Measurements from ENCODE around the gene ATP12A.

ATP12A gene

GRCh38 chr13:24700539-24700938 lies 20.3 kb downstream of the ATP12A start:
- Histone ChIP-seq H3K79me2 (no peaks in the 10 kb centered on the region), H3K27ac (no peak overlapping the region), H3K27me3 (ENCODE audit: control insufficient read depth, insufficient read depth, low read length) (no peaks in the 10 kb centered on the region), H3K4me1 (no peaks in the 10 kb centered on the region), H3K4me3 (ENCODE audit: low read depth, low read length) (no peak overlapping the region), H3K36me3 (ENCODE audit: control insufficient read depth, insufficient read depth, low read length) (no peaks in the 10 kb centered on the region), H2AFZ (no peak overlapping the region), H3K9me3 (ENCODE audit: control insufficient read depth, low read length) (no peaks in the 10 kb centered on the region), H3K4me2 (ENCODE audit: low read length) (no peak overlapping the region), H3K9ac (no peak overlapping the region)
- TF ChIP-seq, protein P1, sequence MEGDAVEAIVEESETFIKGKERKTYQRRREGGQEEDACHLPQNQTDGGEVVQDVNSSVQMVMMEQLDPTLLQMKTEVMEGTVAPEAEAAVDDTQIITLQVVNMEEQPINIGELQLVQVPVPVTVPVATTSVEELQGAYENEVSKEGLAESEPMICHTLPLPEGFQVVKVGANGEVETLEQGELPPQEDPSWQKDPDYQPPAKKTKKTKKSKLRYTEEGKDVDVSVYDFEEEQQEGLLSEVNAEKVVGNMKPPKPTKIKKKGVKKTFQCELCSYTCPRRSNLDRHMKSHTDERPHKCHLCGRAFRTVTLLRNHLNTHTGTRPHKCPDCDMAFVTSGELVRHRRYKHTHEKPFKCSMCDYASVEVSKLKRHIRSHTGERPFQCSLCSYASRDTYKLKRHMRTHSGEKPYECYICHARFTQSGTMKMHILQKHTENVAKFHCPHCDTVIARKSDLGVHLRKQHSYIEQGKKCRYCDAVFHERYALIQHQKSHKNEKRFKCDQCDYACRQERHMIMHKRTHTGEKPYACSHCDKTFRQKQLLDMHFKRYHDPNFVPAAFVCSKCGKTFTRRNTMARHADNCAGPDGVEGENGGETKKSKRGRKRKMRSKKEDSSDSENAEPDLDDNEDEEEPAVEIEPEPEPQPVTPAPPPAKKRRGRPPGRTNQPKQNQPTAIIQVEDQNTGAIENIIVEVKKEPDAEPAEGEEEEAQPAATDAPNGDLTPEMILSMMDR (IDR thresholded peaks at IDR 0.05) = no peak

- Histone ChIP-seq H3K9me3 (ENCODE audit: control insufficient read depth, low read length) (no peaks in the 10 kb centered on the region), H3K4me1 (no peaks in the 10 kb centered on the region), H3K79me2 (no peaks in the 10 kb centered on the region), H3K36me3 (ENCODE audit: control insufficient read depth, insufficient read depth, low read length) (no peaks in the 10 kb centered on the region), H3K4me2 (ENCODE audit: low read length) (no peak overlapping the region), H3K4me3 (ENCODE audit: low read depth, low read length) (no peak overlapping the region), H3K9ac (no peak overlapping the region), H2AFZ (no peak overlapping the region), H3K27ac (no peak overlapping the region), H3K27me3 (ENCODE audit: control insufficient read depth, insufficient read depth, low read length) (no peaks in the 10 kb centered on the region)
- TF ChIP-seq, protein P1 (IDR thresholded peaks at IDR 0.05) = no peak
Measured at GRCh38 chr13:24706886-24707585, 26.8 kb downstream of the ATP12A start.

GRCh38 chr13:24709186-24709913 lies 29.1 kb downstream of the ATP12A start:
- Histone ChIP-seq H3K9me3 (ENCODE audit: control insufficient read depth, low read length) (no peaks in the 10 kb centered on the region), H3K9ac (no peak overlapping the region), H2AFZ (no peak overlapping the region), H3K27me3 (ENCODE audit: control insufficient read depth, insufficient read depth, low read length) (no peaks in the 10 kb centered on the region), H3K4me3 (ENCODE audit: low read depth, low read length) (no peak overlapping the region), H3K4me2 (ENCODE audit: low read length) (no peak overlapping the region), H3K4me1 (no peaks in the 10 kb centered on the region), H3K36me3 (ENCODE audit: control insufficient read depth, insufficient read depth, low read length) (no peaks in the 10 kb centered on the region), H3K27ac (no peak overlapping the region), H3K79me2 (no peaks in the 10 kb centered on the region)
- TF ChIP-seq, protein P1 (IDR thresholded peaks at IDR 0.05) = no peak

GRCh38 chr13:24713022-24713421 lies 32.8 kb downstream of the ATP12A start:
- no peak overlapping the region for H3K27ac ChIP-seq
- H3K4me1 ChIP-seq = no peaks in the 10 kb centered on the region
- no peaks in the 10 kb centered on the region for H3K9me3 ChIP-seq (ENCODE audit: control insufficient read depth, low read length)
- H2AFZ ChIP-seq = no peak overlapping the region
- H3K27me3 ChIP-seq (ENCODE audit: control insufficient read depth, insufficient read depth, low read length) = no peaks in the 10 kb centered on the region
- H3K36me3 ChIP-seq (ENCODE audit: control insufficient read depth, insufficient read depth, low read length) = no peaks in the 10 kb centered on the region
- TF ChIP-seq, protein P1 (IDR thresholded peaks at IDR 0.05) = no peak
- H3K4me2 ChIP-seq (ENCODE audit: low read length) = no peak overlapping the region
- no peaks in the 10 kb centered on the region for H3K79me2 ChIP-seq
- H3K9ac ChIP-seq = no peak overlapping the region
- no peak overlapping the region for H3K4me3 ChIP-seq (ENCODE audit: low read depth, low read length)
